ENCODE results near the gene ITSN1. TPM values are rescaled to one million over a fixed set of nuclear protein-coding genes. Genes with fewer than 3 reads are reported as not detected.
A peak's percentile ranks its signal among the peaks of the same experiment; 100 is the strongest.

ITSN1 gene
- total RNA-seq, 1 experiment from 2014 or later, result 42.6 TPM

DNA sequence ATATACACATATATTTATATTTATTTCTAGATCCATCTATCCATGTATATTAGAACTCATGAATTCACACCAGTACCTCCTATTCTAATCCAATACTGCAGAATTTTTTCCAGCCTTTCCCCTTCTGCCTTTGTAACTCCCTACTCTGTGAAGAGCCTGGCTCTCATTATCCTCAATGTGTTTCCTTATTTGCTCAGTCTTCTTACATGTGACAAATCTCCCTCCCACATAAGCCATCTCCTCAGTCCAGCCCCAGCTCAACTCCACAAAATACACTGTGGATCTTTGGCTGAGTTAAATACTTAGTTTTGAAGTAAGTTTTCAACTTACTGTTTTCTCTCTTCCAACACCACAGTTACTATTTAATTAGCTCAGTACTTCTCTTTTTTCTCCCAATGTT lies 227.6 kb downstream of the ITSN1 start:
- intact Hi-C loops (cut with micrococcal nuclease), result no loop called here
- H3K4me1 Mint-ChIP-seq (ENCODE audit: insufficient read depth, unreplicated experiment), result no peaks in the 10 kb centered on the region
- H3K36me3 Mint-ChIP-seq (ENCODE audit: insufficient read depth, unreplicated experiment), result no peaks in the 10 kb centered on the region
- no peak overlapping the region for H3K27ac Mint-ChIP-seq (ENCODE audit: low read depth, unreplicated experiment)
- H3K4me3 Mint-ChIP-seq (ENCODE audit: unreplicated experiment), result no peak overlapping the region
- CTCF ChIA-PET, result interaction anchor here (0.7 kb wide), 1 partner anchor 28 kb away, joined by 3 read pairs; no protein-coding TSS in a partner anchor
- TF ChIP-seq, protein P1, sequence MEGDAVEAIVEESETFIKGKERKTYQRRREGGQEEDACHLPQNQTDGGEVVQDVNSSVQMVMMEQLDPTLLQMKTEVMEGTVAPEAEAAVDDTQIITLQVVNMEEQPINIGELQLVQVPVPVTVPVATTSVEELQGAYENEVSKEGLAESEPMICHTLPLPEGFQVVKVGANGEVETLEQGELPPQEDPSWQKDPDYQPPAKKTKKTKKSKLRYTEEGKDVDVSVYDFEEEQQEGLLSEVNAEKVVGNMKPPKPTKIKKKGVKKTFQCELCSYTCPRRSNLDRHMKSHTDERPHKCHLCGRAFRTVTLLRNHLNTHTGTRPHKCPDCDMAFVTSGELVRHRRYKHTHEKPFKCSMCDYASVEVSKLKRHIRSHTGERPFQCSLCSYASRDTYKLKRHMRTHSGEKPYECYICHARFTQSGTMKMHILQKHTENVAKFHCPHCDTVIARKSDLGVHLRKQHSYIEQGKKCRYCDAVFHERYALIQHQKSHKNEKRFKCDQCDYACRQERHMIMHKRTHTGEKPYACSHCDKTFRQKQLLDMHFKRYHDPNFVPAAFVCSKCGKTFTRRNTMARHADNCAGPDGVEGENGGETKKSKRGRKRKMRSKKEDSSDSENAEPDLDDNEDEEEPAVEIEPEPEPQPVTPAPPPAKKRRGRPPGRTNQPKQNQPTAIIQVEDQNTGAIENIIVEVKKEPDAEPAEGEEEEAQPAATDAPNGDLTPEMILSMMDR (IDR thresholded peaks at IDR 0.05; ENCODE audit: unreplicated experiment), result no peak
- no peaks in the 10 kb centered on the region for H3K27me3 Mint-ChIP-seq (ENCODE audit: insufficient read depth, unreplicated experiment)
- POLR2A ChIA-PET, result no interaction called here
- BruUV-seq (replicated peaks), result no TSS peak
- no peak for DNase-seq (ENCODE audit: unreplicated experiment)
- H3K9me3 Mint-ChIP-seq (ENCODE audit: unreplicated experiment), result no peaks in the 10 kb centered on the region

DNA sequence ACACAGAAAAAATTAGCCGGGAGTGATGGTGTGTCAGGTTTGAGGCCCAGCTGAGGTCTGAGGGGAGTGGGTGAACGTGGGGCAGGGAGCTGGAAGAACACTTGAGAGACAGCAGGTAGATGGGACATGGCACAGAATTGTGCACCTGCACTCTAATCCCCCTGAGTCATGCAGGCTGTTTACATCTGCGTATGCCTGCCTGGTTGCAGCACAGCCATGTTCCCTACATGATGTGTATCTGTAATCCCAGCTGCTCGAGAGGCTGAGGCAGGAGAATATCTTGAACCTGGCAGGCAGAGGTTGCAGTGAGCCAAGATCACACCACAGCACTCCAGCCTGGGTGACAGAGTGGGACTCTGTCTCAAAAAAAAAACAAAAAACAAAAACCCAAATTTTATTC lies 228.5 kb downstream of the ITSN1 start:
- Mint-ChIP-seq H3K36me3 (ENCODE audit: insufficient read depth, unreplicated experiment) (no peaks in the 10 kb centered on the region), H3K4me3 (ENCODE audit: unreplicated experiment) (no peak overlapping the region), H3K4me1 (ENCODE audit: insufficient read depth, unreplicated experiment) (no peaks in the 10 kb centered on the region), H3K27ac (ENCODE audit: low read depth, unreplicated experiment) (no peak overlapping the region), H3K9me3 (ENCODE audit: unreplicated experiment) (no peaks in the 10 kb centered on the region), H3K27me3 (ENCODE audit: insufficient read depth, unreplicated experiment) (peaks cover 2% of the 10 kb centered on the region)
- peak; percentile 22 for DNase-seq (ENCODE audit: unreplicated experiment)
- TF ChIP-seq, protein P1 (IDR thresholded peaks at IDR 0.05; ENCODE audit: unreplicated experiment), result no peak
- CTCF ChIA-PET, result no interaction called here
- intact Hi-C loops (cut with micrococcal nuclease), result no loop called here
- POLR2A ChIA-PET, result interaction anchor here (0.7 kb wide), 1 partner anchor 41 kb away, joined by 4 read pairs; no protein-coding TSS in a partner anchor
- BruUV-seq (replicated peaks), result no TSS peak

DNA sequence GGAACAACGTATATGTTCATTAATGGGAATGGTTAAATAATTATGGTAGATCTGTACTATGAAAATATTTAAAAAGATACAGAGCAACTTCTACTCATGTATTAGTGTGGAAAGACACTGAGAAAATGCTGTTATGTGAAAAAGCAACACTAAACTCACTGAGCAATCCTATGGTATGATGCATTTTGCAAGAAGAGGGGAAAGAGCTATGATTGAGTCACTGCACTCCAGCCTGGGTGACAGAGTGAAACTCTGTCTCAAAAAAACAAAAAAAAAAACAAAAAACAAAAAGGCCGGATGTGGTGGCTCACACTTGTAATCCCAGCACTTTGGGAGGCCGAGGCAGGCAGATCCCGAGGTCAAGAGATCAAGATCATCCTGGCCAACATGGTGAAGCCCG lies 228.9 kb downstream of the ITSN1 start:
- no peak overlapping the region for H3K27ac Mint-ChIP-seq (ENCODE audit: low read depth, unreplicated experiment)
- intact Hi-C loops (cut with micrococcal nuclease), result no loop called here
- ChIA-PET CTCF (no interaction called here), POLR2A (interaction anchor here (0.7 kb wide), 1 partner anchor 42 kb away, joined by 4 read pairs; no protein-coding TSS in a partner anchor)
- TF ChIP-seq, protein P1 (IDR thresholded peaks at IDR 0.05; ENCODE audit: unreplicated experiment), result no peak
- no peaks in the 10 kb centered on the region for H3K9me3 Mint-ChIP-seq (ENCODE audit: unreplicated experiment)
- peaks cover 6% of the 10 kb centered on the region for H3K27me3 Mint-ChIP-seq (ENCODE audit: insufficient read depth, unreplicated experiment)
- no TSS peak for BruUV-seq (replicated peaks)
- peak; percentile 49 for DNase-seq (ENCODE audit: unreplicated experiment)
- no peak overlapping the region for H3K4me3 Mint-ChIP-seq (ENCODE audit: unreplicated experiment)
- H3K36me3 Mint-ChIP-seq (ENCODE audit: insufficient read depth, unreplicated experiment), result no peaks in the 10 kb centered on the region
- no peaks in the 10 kb centered on the region for H3K4me1 Mint-ChIP-seq (ENCODE audit: insufficient read depth, unreplicated experiment)

DNA sequence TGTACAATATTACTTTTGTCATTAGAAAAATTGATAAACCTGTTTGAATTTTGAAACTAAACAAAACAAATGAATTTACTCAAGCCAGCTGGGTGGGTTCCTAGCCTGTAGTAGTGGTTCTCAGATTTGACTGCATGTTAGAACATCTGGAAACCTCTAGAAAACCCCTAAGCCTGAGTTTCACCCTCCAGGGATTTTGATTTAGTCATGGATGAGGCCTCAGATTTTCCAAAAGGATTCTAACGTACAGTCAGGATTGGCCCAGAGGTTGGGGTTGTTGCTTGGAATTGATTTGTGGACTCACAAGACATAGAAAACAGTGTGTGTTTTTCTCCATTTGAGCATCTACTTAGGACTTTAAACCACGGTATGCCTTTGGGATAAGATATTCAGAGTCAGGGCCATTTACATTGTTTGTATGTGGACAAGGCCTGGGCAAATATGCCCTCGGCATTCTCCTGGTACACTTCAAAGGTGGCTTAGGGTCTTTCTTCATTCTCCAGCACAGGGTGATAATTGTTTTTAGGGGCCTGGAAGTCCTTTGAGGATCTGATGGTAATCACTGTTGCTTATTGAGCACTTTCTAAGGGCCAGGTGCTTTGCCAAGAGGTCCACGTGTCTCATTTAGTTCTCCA lies 230.7 kb downstream of the ITSN1 start:
- H3K9me3 Mint-ChIP-seq (ENCODE audit: unreplicated experiment), result no peaks in the 10 kb centered on the region
- no peak for DNase-seq (ENCODE audit: unreplicated experiment)
- CTCF ChIA-PET, result no interaction called here
- H3K4me1 Mint-ChIP-seq (ENCODE audit: insufficient read depth, unreplicated experiment), result no peaks in the 10 kb centered on the region
- no peaks in the 10 kb centered on the region for H3K36me3 Mint-ChIP-seq (ENCODE audit: insufficient read depth, unreplicated experiment)
- intact Hi-C loops (cut with micrococcal nuclease), result no loop called here
- H3K27me3 Mint-ChIP-seq (ENCODE audit: insufficient read depth, unreplicated experiment), result peaks cover 22% of the 10 kb centered on the region
- POLR2A ChIA-PET, result interaction anchor here (0.6 to 0.7 kb wide), 2 partner anchors 20 to 52 kb away, joined by 3 to 4 read pairs; no protein-coding TSS in a partner anchor
- TF ChIP-seq, protein P1 (IDR thresholded peaks at IDR 0.05; ENCODE audit: unreplicated experiment), result no peak
- H3K4me3 Mint-ChIP-seq (ENCODE audit: unreplicated experiment), result no peak overlapping the region
- H3K27ac Mint-ChIP-seq (ENCODE audit: low read depth, unreplicated experiment), result no peak overlapping the region
- BruUV-seq (replicated peaks), result no TSS peak

All from MCF 10A (cell line).